Activated T-helper 1 cell treated with Interleukin-2 at 50 U/mL for 16 hours (primary cell): ENCODE data around the gene ITGA11.

Source experiments
- DNase-seq: peaks from one replicate; pipeline ENCODE4 v3.0.0-alpha.2; 2020; ENCODE audit warnings: low read depth

The ITGA11 gene

DNA sequence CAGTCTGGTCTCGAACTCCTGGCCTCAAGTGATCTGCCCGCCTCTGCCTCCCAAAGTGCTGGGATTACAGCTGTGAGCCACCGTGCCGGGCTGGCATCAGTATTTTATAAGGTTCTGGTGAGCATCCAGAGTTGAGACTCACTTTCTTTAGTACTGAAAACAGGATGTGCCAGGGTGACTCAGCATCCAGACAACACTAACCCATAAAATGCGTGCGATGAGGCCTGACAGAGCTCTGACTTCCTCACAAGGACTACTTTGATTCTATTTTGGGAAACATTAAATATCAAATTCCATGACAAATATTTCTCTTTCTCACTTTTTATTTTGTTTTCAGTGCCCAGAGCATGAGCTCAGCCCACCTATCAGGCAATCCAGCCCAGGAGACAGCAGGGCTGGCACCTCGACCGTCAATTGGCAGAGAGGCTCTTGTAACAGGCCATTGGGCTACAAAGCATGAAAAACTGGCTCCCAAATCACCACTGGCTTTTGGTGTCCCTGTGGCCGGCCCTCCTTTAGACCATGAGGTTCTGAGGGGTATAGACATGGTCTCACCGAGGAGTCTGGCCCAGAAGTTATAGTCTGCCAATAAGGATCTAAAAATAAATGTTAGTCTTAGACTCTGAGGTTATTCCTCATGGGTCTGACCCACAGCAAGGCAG lies 79.4 kb downstream of the ITGA11 start:
- DNase-seq = no peak

DNA sequence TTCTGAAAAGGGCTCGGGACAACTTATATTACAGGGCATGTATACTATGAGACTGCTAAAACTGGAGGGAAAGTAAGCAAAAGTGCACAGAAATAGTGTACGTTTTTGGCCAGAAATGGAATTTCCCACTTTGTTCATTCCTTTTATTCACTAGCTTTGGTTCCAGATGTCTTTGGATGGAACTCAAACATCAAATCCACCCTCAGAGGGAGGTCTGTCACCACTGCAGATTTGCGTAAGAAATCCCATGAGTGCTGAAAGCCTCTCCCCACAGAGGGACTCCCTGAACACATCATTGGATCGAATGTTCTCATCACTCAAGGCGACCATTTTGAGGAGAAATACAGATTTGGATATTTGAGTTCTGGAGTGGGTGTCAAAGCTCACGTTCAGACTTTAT lies 82.8 kb downstream of the ITGA11 start:
- DNase-seq = no peak

DNA sequence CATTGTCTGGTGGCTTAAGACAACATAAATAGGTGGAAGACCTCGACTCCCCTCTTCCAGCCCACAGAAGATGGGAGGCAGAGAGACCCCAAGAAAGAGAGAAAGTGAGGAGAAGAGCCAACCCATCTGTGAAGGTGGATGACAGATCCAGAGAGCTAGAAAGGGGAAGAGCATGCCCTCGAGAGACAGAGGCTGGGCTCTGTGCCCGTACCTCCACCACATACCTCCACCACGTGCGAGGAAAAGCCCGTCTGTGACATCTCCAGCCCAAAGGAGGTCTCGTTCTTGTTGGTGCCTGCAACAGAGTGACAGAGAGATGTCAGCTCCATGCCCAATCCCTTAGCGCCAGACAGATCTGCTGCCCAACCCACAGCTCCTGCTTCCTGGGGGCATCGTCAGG lies 83.4 kb downstream of the ITGA11 start:
- no peak for DNase-seq

DNA sequence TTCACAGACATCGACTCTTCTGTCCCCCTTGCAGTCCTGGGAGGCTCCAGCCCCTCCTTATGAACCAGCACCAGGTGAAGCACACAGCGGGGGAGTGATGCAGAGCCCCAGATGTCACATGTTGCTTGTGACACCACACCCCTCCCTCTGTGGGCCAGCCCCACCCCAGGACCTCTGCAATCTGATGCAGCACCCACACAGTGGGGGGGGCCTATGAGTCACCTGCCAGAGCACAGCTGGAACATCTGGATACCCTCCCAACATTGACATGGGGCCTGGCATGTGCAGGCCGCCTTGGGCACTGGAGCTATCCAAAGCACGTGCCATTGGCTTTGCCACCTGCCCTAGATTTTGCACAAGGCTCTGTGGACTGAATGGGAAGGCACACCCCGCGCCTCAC lies 83.9 kb downstream of the ITGA11 start:
- no peak for DNase-seq

DNA sequence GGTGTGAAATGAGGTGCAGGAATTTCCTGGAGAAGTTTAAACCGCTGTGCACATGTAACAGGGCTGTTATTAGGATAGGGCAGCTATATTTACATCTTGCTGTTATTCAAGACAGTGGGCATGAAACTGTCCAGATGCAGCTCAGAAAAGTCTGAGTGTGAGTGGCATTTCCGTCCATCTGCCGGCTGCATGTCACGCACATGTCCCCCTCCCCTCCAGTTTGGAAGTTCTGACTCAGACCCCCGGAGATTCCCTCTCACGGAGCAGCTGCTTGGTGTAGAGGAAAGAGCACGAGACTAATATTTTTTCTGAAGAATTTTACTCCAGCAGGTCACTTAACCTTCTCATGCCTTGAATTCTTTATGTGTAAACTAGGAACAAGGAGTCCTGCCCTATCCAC lies 84.6 kb downstream of the ITGA11 start:
- no peak for DNase-seq

DNA sequence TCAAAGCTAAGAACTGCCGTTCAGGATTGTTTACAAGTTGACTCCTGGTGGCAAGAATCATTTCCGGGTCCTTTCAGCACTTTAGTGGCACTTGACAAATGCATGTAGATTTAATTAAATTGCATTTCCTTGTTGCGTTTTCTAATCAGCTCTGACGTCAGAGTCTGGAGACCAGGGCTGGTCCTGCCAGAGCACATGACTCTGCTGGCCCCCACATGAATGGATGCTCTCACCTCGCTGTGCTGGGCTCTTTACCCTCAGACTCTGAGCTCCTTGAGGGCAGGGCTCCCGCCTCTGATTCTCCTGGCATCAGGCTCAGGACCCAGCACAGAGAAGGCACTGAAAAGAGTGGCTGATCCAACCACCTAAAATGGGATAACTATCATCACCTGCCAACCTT lies 85.0 kb downstream of the ITGA11 start:
- DNase-seq = no peak

DNA sequence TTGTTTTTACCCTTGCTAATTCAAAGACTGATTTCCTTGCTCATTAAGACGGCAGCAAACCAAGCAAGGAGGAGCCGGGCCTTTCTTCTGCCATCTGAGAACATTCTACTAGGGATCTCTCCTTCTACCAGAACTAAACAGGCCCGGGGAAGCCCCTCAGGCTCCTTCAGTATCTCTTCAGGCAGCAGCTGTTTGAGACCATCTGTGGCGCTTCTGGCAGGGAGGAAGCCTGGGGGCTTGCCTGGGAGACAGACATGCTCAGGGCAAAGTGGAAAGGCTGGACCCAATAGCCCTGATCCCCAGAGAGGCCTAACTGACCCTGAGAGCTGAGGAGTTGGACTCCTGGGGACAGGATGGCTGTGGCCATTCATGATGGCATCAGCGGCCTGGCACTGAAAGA lies 86.5 kb downstream of the ITGA11 start:
- DNase-seq = no peak

DNA sequence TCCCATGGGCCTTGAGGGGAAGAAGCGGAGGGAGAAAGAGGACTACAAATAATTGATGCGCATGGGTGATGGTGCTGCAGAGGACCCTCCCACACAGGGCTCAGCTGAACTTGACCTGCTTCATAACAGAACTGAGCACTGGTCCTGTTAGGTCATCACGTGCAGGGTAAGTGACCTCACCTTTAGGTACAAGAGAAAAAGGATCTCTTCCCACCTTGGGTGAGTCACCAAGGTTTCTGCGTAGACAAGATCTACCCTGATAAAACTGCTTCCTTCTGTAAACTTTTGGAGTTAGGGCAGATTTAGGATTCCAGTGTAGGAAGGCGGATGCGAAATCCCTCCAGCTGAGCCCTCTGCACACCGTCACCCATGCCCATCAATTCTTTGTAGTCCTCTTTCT lies 87.4 kb downstream of the ITGA11 start:
- DNase-seq = no peak

DNA sequence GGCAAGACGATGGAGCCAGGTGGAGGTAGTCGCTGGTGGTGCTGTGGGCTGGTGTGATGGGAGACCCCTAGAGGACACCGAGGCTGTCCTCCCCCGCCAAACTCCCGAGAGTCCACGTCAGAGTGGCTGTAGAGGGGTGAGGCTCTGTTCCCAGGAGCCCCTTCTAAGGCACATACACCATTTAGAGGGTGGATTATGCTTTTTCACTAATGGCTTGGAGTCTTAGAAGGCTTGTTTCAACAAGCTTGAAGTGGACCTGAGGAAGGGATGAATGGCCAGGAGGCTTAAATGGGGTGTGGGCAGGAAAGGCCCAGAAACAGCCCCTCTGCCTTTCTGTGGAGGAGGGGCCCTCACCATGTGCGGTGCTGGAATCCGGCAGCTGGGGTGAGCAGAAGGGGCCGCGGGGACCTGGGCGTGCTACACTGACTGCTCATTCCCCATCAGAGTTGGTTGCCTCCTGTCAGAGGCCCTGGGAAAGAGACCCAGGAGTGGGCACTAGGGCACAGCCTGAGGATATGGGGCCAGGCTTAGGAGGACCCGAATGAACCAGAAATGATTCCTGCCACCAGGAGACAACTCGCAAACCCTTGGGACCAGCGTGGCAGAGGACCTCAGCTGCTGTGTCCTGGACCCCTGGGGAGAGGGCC lies 88.3 kb downstream of the ITGA11 start:
- DNase-seq = no peak

DNA sequence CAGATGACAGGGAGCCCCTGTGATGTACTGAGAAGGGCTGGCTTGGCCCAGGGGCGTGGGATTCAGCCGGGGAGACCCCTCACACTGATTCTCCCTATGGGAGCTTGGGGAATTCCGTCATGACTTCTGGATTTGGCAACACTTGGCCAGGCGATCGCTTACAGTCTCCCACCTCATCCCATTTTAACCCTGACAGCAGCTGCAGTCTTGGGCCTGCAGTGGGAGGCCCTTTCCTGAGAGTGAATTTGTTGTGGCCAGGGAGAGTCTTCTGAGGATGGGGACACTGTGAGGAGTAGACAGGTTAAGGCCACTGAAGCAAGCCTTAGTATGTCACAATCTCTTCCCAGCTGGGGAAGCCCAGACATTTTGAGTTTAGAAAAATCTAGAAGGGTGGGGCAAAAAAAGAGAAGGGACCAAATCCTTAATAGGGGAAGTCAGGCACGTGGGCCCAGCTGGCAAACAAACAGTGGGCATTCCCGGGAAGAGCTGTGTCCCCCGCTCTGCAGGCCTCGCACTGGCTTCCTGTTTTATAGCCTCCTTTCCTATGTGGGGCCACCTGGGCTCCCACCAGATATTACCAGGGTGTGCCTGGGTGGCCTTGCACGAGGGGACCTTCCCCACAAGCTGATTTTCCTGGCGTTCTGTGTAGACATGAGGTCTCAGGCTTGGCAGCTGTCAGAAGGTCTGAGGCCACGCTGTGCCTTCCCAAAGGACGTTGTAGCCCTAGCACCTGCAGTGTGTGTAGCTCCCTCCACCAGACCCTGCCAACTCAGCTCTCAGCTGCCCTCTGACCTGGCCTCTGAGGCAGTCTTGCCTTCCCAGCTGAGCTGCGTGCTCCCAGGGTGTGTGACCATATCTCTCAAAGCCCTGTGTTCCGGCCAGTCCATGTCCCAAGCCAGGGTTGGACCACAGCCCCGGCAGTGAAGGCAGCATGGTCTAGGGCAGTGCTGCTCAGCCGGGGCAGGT lies 89.9 kb downstream of the ITGA11 start:
- no peak for DNase-seq

DNA sequence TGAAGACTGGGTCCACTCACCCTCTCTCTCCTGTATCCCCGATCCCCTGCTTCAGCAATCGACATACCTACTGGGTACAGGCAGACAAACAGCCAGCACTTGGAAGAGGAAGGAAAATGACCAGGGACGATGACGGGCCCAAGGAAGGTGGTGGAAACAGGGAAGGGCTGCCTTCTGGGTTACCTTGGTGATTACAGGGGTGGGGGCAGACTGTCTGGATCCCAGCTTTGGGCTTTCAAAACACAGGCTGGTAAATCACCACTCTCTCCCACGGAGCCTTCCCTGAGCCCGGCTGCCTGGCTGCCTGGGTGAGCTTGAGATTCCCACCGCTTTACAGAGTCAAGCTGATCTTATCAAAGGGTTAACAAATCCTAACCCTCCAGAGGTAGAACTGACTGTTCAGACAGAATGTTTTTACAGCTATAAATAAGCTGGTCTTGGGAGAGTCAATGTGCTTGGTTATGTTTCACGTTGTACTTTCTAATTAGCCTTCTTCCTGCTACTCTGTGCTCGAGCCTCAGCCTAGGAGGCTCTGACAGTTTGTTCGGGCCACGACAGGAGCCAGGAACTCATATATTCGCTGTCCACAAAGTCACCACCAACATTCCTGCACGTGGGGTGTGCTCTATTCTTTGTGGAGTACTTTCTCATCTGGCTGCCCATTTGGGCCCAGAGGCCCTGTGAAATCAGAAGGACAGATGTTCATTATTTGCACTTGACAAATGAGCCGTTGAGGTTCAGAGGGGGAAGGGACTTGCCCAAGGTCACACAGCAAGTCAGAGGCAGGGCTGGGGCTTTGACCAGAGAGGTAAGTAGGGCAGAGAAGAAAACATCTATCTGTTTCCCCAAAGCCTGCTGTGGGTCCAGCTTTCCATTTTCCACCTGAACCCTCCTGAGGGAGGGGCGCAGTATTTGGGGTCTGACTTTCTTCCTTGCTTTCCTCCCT lies 91.0 kb downstream of the ITGA11 start:
- no peak for DNase-seq

DNA sequence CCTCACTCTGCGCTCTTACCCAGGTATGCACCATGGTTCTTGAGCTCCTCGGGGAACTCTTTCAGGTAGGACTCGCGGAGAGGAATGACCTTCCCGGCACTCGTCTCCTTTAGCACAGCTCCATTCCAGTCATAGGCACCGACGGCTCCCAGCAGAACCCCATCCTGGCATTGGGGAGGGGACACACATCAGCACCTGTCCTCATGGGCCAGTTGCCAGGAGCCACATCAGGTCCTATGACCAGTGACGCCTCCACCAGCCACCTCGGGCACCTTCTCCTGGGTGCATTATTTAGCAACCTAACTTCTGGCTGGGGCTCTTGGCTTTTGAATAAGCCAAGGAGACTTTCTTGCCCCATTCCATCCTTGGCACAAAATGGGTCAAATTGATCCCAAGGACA lies 92.5 kb downstream of the ITGA11 start:
- DNase-seq = no peak

DNA sequence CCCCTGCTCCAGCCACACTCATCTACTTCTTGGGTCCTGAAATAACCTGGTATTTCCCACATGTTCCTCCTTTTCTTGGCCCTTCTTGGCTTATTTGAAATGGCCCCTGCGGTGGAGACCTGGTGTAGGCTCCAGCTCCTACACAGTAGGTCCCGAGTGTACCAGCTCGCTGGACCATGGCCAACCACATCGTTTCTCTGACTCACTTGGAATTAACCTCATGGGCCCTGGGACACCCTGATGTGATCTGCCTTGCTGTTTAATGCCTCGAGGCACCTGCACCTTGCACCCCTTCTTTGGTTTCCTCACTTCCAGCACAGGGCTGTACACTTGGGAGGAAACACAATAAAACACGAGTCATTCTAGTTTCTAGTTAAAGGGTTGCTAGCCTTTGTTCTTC lies 94.1 kb downstream of the ITGA11 start:
- no peak for DNase-seq

DNA sequence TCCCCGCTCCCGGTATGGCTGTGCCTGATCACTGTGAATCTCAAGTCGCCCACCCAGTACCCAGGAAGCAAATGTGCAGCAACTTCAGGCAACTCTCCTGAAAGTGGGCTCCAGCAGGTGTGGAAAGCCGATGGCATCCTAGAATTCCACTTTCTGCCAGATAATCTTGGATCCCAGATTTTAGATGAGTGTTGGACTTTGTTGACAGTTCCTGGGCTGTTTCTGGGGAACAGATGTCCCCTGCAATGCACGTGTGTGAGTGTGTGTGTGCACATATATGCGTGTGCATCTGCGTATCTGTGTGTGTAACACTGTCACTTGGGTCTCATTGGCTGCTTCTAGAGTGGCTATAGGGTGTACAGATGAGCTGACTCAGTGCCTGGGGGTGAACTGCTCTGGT lies 95.4 kb downstream of the ITGA11 start:
- no peak for DNase-seq

DNA sequence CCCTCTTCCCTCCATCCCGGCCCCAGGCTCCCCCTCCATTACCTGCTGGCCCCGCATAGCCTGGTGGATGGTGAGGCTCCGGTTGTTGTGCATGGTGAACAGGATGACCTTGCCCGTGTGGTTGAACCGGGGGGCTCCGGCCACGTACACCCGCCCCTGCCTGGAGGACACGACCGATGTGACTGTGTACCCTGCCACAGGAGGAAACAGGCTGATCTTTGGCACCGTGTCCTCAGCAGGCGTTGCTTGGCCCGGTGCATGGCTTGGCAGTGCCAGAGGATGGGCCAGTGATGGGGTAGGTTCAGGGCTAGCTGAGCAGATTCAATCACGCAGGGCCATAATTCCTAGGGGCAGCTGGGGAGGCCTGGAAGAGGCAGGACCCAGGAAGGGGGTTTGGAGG lies 96.3 kb downstream of the ITGA11 start:
- no peak for DNase-seq

DNA sequence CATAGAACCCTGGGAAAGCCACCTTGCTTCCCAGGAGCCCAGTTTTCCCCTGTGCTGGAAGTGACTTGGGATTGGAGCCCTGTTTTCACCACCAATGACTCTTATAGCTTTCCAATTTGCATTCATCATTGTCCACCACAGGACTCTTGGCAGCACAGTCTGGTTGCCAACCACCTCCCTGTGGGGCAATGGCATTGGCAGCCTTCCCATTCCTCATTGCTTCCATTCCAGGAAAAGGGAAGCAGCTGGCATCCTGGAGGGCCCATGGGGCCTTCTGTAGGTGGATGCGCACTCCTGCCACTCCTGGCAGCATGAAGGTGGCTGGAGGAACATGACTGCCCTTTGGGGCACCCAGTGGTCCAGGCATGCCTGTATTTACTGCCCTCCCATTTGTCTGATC lies 96.7 kb downstream of the ITGA11 start:
- no peak for DNase-seq

DNA sequence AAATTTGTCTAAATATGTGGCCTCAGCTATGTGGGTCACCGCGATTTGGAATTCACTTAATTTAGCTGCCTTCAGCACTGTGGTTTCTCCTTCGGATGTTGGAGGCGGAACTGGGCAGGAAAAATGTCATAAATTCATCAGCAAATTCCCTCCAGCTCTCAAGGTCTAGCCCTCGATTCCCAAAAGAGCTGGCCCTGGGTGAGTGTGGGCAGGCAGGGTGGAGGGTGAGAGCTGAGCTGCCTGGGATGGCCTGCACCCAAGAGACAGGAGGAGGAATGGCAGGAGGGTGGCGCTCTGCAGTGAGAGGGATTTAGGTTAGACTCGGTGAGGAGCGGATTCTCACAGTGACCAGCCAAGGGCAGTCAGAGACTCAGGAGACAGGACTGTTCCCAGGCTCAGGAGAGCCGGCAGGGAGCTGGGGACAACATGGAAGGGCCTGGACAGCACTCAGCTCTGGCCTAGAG lies 97.3 kb downstream of the ITGA11 start:
- DNase-seq = no peak

DNA sequence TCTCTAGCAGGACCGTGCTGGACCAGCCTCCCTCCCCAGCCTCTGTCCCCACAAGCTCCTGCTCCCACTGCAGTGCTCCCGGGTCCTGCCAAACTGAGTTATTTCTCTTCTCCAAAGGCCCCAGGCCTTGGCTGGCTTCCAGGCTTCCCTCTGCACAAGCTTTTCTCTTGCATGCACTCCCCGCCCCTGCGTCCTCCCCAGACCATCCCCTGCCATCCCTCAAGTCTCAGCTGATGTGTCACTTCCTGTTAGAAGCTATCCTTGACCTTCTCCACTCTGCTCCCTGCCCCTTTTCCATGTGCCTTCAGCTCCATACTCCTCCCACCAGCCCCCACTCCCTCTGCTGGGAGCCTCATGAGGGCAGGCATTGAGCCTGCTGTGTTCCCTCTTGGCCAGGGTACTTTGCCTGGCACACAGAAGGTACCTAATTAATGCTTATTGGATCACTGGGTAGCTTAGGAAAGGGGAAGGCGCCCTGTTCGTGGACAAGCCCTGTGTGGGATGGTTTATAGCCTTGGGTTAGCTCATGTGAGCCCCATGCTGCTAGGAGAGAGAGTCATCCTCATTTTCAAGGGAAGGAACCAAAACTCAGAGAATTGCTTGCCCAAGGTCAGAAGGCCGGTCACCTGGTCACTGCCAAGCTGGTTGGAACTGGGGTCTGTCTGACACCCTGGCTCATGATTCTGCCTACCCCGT lies 98.0 kb downstream of the ITGA11 start:
- DNase-seq = no peak

DNA sequence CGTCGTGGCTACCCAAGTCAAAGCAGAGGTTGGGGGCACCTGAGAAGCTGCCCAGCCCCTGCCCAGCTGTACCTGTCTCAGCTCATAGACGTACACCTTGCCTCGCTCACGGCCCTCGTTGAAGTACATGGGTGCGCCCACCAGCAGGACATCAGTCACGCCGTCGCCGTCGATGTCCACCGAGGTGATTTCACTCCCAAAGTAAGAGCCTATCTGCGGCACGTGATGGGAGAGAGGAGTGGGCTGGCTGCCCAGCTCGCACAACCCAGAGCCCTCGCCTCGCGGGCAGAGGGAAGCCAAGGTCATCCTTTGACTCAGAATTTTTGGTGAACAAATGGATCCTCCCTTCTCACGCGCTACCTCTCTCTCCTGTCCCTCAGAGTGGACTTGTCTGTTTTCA lies 99.7 kb downstream of the ITGA11 start:
- DNase-seq = no peak

DNA sequence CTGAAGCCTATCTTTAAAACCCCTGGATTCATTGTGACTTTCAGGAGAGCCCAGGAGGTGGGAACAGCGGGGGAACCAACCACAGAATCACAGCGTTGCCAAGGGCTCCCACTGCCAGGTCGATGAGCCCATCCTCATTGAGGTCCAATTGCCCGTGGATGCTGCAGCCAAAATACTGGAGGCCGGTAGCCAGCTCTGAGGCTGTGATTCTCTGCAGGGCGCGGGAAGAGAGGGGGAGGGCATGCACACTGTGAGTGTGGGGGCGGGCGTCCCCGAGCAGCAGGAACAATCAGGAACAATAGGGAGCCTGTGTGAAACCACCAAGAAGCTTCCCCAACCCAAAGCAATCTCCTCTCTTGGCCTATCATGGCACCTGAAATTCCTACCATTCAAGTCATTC lies 101.1 kb downstream of the ITGA11 start:
- no peak for DNase-seq

DNA sequence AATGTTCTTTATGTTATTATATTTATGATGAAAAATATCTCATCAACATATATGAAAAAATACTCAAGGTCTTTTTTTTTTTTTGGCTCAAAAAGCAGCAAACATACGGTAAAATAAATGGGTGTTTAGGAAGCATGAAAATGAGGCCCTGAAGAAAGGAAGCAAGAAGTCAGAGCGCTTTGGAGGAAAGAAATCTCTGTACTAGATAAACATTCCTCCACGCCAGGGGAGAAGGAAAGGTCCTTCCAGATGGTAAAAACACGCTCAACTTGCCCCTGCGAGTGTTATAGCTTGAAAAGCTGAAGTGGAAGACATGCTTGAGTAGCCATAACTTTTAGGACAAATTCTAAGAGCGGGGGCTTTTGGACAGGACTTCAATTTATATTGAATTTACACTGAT lies 101.5 kb downstream of the ITGA11 start:
- no peak for DNase-seq
